H9 (cell line): ENCODE results near the gene ACAP3. TPM values are rescaled to one million over a fixed set of nuclear protein-coding genes. Genes with fewer than 3 reads are reported as not detected.

Experiments used
- DNase-seq: peaks from one replicate; pipeline ENCODE4 v3.0.0-alpha.2; 2017
- H2AFZ ChIP-seq: one replicate; pipeline ENCODE4 v1.6.1; 2013; ENCODE audit warnings: mild to moderate bottlenecking, low read length, control low read depth, moderate library complexity
- H2AK5ac ChIP-seq: 2 replicates; pipeline ENCODE4 v1.6.1; 2013; ENCODE audit warnings: low read length, control low read depth, mixed read lengths; ENCODE audit not compliant: insufficient read length
- H2BK120ac ChIP-seq: one replicate; pipeline ENCODE4 v1.6.1; 2013; ENCODE audit warnings: low read depth, mild to moderate bottlenecking, low read length, control low read depth, inconsistent platforms; ENCODE audit not compliant: poor library complexity, severe bottlenecking
- H2BK12ac ChIP-seq: 2 replicates; pipeline ENCODE4 v1.6.1; 2013; ENCODE audit warnings: low read length, control low read depth, mixed read lengths, low read depth; ENCODE audit not compliant: insufficient read length
- H2BK15ac ChIP-seq: 2 replicates; pipeline ENCODE4 v1.6.1; 2013; ENCODE audit warnings: low read depth, low read length, control low read depth
- H2BK20ac ChIP-seq: one replicate; pipeline ENCODE4 v1.6.1; 2013; ENCODE audit warnings: low read depth, mild to moderate bottlenecking, low read length, control low read depth, inconsistent platforms; ENCODE audit not compliant: poor library complexity, severe bottlenecking
- H2BK5ac ChIP-seq: 2 replicates; pipeline ENCODE4 v1.6.1; 2013; ENCODE audit warnings: low read length, control low read depth, mixed read lengths; ENCODE audit not compliant: insufficient read length
- H3K14ac ChIP-seq: 2 replicates; pipeline ENCODE4 v1.6.1; 2013; ENCODE audit warnings: low read length, control low read depth; ENCODE audit not compliant: insufficient read depth
- H3K18ac ChIP-seq: 2 replicates; pipeline ENCODE4 v1.6.1; 2013; ENCODE audit warnings: low read depth, mild to moderate bottlenecking, mixed read lengths, low read length, control low read depth; ENCODE audit not compliant: insufficient read length
- H3K23ac ChIP-seq: 2 replicates; pipeline ENCODE4 v1.6.1; 2013; ENCODE audit warnings: low read length, control low read depth, mixed read lengths, low read depth; ENCODE audit not compliant: insufficient read length
- H3K23me2 ChIP-seq: 2 replicates; pipeline ENCODE4 v1.6.1; 2013; ENCODE audit warnings: low read depth, mild to moderate bottlenecking, mixed read lengths, low read length, control low read depth; ENCODE audit not compliant: insufficient read length, poor library complexity, severe bottlenecking
- H3K27ac ChIP-seq: 2 replicates; pipeline ENCODE4 v1.5.1; 2013; ENCODE audit warnings: low read length, control low read depth, mixed read lengths, low read depth; ENCODE audit not compliant: insufficient read length
- H3K27me3 ChIP-seq: 2 replicates; pipeline ENCODE4 v1.6.1; 2013; ENCODE audit warnings: low read length, control low read depth, inconsistent platforms; ENCODE audit not compliant: insufficient read depth
- H3K4ac ChIP-seq: 2 replicates; pipeline ENCODE4 v1.6.1; 2013; ENCODE audit warnings: low read depth, mild to moderate bottlenecking, control low read depth, inconsistent platforms, low read length, moderate library complexity
- H3K4me1 ChIP-seq: 2 replicates; pipeline ENCODE4 v1.6.1; 2013; ENCODE audit warnings: low read length, control low read depth, inconsistent platforms; ENCODE audit not compliant: insufficient read depth
- H3K4me2 ChIP-seq: 2 replicates; pipeline ENCODE4 v1.6.1; 2013; ENCODE audit warnings: low read length, control low read depth, mixed read lengths; ENCODE audit not compliant: insufficient read length, insufficient read depth
- H3K56ac ChIP-seq: 2 replicates; pipeline ENCODE4 v1.6.1; 2013; ENCODE audit warnings: low read depth, mild to moderate bottlenecking, mixed read lengths, low read length, control low read depth; ENCODE audit not compliant: insufficient read length
- H3K79me1 ChIP-seq: 2 replicates; pipeline ENCODE4 v1.6.1; 2013; ENCODE audit warnings: low read depth, mild to moderate bottlenecking, moderate library complexity, low read length, control low read depth, inconsistent platforms; ENCODE audit not compliant: insufficient read depth, poor library complexity, severe bottlenecking
- H3K79me2 ChIP-seq: 2 replicates; pipeline ENCODE4 v1.6.1; 2013; ENCODE audit warnings: low read length, control low read depth, inconsistent platforms; ENCODE audit not compliant: insufficient read depth
- H3K9ac ChIP-seq: 2 replicates; pipeline ENCODE4 v1.6.1; 2013; ENCODE audit warnings: low read length, control low read depth, mixed read lengths; ENCODE audit not compliant: insufficient read length; ENCODE audit errors: extremely low read depth
- H3K9me3 ChIP-seq: one replicate; pipeline ENCODE4 v1.6.1; 2013; ENCODE audit warnings: low read depth, low read length, inconsistent platforms; ENCODE audit not compliant: control insufficient read depth
- H3T11ph ChIP-seq: one replicate; pipeline ENCODE4 v1.6.1; 2013; ENCODE audit warnings: mild to moderate bottlenecking, low read length, control low read depth, inconsistent platforms
- H4K20me1 ChIP-seq: one replicate; pipeline ENCODE4 v1.6.1; 2013; ENCODE audit not compliant: control insufficient read depth, insufficient read length, insufficient read depth
- H4K5ac ChIP-seq: 2 replicates; pipeline ENCODE4 v1.6.1; 2013; ENCODE audit warnings: low read depth, mild to moderate bottlenecking, mixed read lengths, low read length, control low read depth; ENCODE audit not compliant: insufficient read length
- H4K8ac ChIP-seq: replicated peaks from 2 replicates; pipeline ENCODE4 v1.6.1; 2013; ENCODE audit warnings: low read length, control low read depth, mixed read lengths, low read depth; ENCODE audit not compliant: insufficient read length
- H4K91ac ChIP-seq: 2 replicates; pipeline ENCODE4 v1.6.1; 2013; ENCODE audit warnings: low read depth, mild to moderate bottlenecking, moderate library complexity, mixed read lengths, low read length, control low read depth; ENCODE audit not compliant: insufficient read length
- H3K27ac Mint-ChIP-seq, 3 experiments: 2 replicates in 2 of 3; 3 replicates in 1 of 3; pipeline ENCODE4 v1.8.0; 2020 to 2021; ENCODE audit warnings: mixed read lengths in 3 of 3, mild to moderate bottlenecking in 1 of 3, moderate library complexity in 1 of 3
- H3K27me3 Mint-ChIP-seq: 2 replicates; pipeline ENCODE4 v1.8.0; 2021; ENCODE audit warnings: low read depth, mild to moderate bottlenecking, moderate library complexity, mixed read lengths
- H3K36me3 Mint-ChIP-seq, 3 experiments: 2 replicates in 2 of 3; 3 replicates in 1 of 3; pipeline ENCODE4 v1.8.0; 2020 to 2021; ENCODE audit warnings: low read depth in 3 of 3, mixed read lengths in 3 of 3; ENCODE audit not compliant: insufficient read depth in 1 of 3
- H3K4me1 Mint-ChIP-seq, 2 experiments: 2 replicates each; pipeline ENCODE4 v1.8.0; 2020; ENCODE audit warnings: mixed read lengths in 2 of 2
- H3K4me3 Mint-ChIP-seq, 2 experiments: 2 replicates in 1 of 2; 3 replicates in 1 of 2; pipeline ENCODE4 v1.8.0; 2020 to 2021; ENCODE audit warnings: mild to moderate bottlenecking in 2 of 2, mixed read lengths in 2 of 2, moderate library complexity in 1 of 2
- H3K9me3 Mint-ChIP-seq, 2 experiments: 2 replicates in 1 of 2; 3 replicates in 1 of 2; pipeline ENCODE4 v1.8.0; 2020; ENCODE audit warnings: mild to moderate bottlenecking in 2 of 2, mixed read lengths in 2 of 2, moderate library complexity in 1 of 2
- WGBS: extraction: QIAGEN DNeasy Blood & Tissue Kit; methylation state at CpG from one replicate; pipeline ENCODE4 v1.1.7; 2013; ENCODE audit warnings: missing lambda C conversion rate, low lambda C conversion rate, mixed read lengths; ENCODE audit not compliant: insufficient read length; ENCODE audit errors: extremely low coverage; 5-methylcytosine and 5-hydroxymethylcytosine counted together
- total RNA-seq: library from RNA; stranded (reverse); gene quantifications from 2 replicates; pipeline ENCODE4 v1.2.1, GENCODE V29; 2021
- TF ChIP-seq, protein P1 (sequence below): fragments of 200-600 bp; sonication (generic); conservative IDR thresholded peaks from 3 replicates; pipeline ENCODE4 v1.8.0; 2021; ENCODE audit warnings: antibody characterized with exemption, mild to moderate bottlenecking

The ACAP3 gene
- total RNA-seq, 1 experiment from 2014 or later = 41.4 TPM

DNA sequence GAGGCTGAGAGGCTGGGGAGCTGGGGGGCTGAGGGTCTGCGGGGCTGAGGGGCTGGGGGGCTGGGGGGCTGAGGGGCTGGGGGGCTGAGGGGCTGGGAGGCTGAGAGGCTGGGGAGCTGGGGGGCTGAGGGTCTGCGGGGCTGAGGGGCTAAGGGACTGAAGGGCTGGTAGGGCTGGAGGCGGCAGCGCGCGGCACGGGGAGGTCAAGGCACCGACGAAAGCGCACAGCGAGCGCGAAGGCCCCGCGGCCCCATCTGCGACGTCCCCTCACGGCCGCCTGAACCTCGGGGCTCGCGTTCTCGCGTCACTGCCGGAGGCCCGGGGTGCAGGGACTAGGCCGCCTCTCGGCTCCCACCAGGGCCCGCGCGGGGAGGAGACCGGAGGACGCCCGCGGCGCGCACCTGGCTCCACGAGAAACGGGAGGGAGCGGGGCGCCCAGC, 16.4 kb upstream of the ACAP3 start:
- H3K79me2 ChIP-seq = peaks cover 17% of the 10 kb centered on the region; the same call in 1 of the 2 replicates
- Mint-ChIP-seq H3K4me1 (peaks cover 2 to 13% of the 10 kb centered on the region in 2 experiments), H3K27me3 (no peaks in the 10 kb centered on the region), H3K27ac (no peak overlapping the region), H3K9me3 (no peaks in the 10 kb centered on the region), H3K4me3 (peak overlapping the region; percentile 82 to 88), H3K36me3 (peaks cover 8 to 22% (median 18%) of the 10 kb centered on the region in 3 experiments; a peak in 6 of 7 replicates)
- no peak overlapping the region for H2AK5ac ChIP-seq
- no peak overlapping the region for H3K4ac ChIP-seq
- no peak overlapping the region for H3K27ac ChIP-seq
- H3K4me2 ChIP-seq = peak overlapping the region; percentile 53
- H2BK15ac ChIP-seq = no peak overlapping the region
- H3K23me2 ChIP-seq = peaks cover 8% of the 10 kb centered on the region
- H4K8ac ChIP-seq = no peak overlapping the region
- H3K9me3 ChIP-seq = no peaks in the 10 kb centered on the region
- no peak overlapping the region for H2BK120ac ChIP-seq
- H3K18ac ChIP-seq = no peak overlapping the region
- no peaks in the 10 kb centered on the region for H3K4me1 ChIP-seq
- no peak overlapping the region for H2BK12ac ChIP-seq
- H4K91ac ChIP-seq = no peak overlapping the region
- H2AFZ ChIP-seq = no peak overlapping the region
- no peak overlapping the region for H2BK5ac ChIP-seq
- no CpG with 5 or more reads among the region's 41 CpGs for WGBS
- peaks cover 5% of the 10 kb centered on the region for H4K20me1 ChIP-seq
- peaks cover 8% of the 10 kb centered on the region for H3K79me1 ChIP-seq
- H3T11ph ChIP-seq = no peak overlapping the region
- no peaks in the 10 kb centered on the region for H3K27me3 ChIP-seq
- H3K14ac ChIP-seq = peak overlapping the region; percentile 78
- peak overlapping the region; percentile 61 for H3K9ac ChIP-seq
- H4K5ac ChIP-seq = no peak overlapping the region
- TF ChIP-seq, protein P1, sequence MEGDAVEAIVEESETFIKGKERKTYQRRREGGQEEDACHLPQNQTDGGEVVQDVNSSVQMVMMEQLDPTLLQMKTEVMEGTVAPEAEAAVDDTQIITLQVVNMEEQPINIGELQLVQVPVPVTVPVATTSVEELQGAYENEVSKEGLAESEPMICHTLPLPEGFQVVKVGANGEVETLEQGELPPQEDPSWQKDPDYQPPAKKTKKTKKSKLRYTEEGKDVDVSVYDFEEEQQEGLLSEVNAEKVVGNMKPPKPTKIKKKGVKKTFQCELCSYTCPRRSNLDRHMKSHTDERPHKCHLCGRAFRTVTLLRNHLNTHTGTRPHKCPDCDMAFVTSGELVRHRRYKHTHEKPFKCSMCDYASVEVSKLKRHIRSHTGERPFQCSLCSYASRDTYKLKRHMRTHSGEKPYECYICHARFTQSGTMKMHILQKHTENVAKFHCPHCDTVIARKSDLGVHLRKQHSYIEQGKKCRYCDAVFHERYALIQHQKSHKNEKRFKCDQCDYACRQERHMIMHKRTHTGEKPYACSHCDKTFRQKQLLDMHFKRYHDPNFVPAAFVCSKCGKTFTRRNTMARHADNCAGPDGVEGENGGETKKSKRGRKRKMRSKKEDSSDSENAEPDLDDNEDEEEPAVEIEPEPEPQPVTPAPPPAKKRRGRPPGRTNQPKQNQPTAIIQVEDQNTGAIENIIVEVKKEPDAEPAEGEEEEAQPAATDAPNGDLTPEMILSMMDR = no peak
- H3K23ac ChIP-seq = no peak overlapping the region
- H3K56ac ChIP-seq = no peak overlapping the region
- no peak for DNase-seq
- H2BK20ac ChIP-seq = no peak overlapping the region
